ENCODE data around the gene SYTL3.
"Not testable (repeated sequence)": the region's sequence is repeated elsewhere in the genome, so short reads cannot be mapped to it uniquely, and the experiment has no call there.

Gene SYTL3

GRCh38 chr6:158660333-158660754 is 10.5 kb downstream of the SYTL3 start:
- peak; percentile 20 to 46 for DNase-seq
- TF ChIP-seq POLR2A (IDR thresholded peaks at IDR 0.05; ENCODE audit: low read length) (no peak), GATA1 (IDR thresholded peaks at IDR 0.05; ENCODE audit: low read depth, low read length) (no peak)

- TF ChIP-seq GATA1 (IDR thresholded peaks at IDR 0.05; ENCODE audit: low read depth, low read length) (no peak), POLR2A (IDR thresholded peaks at IDR 0.05; ENCODE audit: low read length) (no peak)
- DNase-seq = no peak
These were observed 11.4 kb downstream of the SYTL3 start for GRCh38 chr6:158661156-158661685.

GRCh38 chr6:158662607-158662953 is 12.7 kb downstream of the SYTL3 start:
- DNase-seq = no peak
- TF ChIP-seq GATA1 (IDR thresholded peaks at IDR 0.05; ENCODE audit: low read depth, low read length) (no peak), POLR2A (IDR thresholded peaks at IDR 0.05; ENCODE audit: low read length) (no peak)

GRCh38 chr6:158662954-158663624 is 13.2 kb downstream of the SYTL3 start:
- no peak for DNase-seq
- TF ChIP-seq POLR2A (IDR thresholded peaks at IDR 0.05; ENCODE audit: low read length) = no peak
- no peak for TF ChIP-seq GATA1 (IDR thresholded peaks at IDR 0.05; ENCODE audit: low read depth, low read length)

GRCh38 chr6:158663625-158664165 is 13.8 kb downstream of the SYTL3 start:
- no peak for DNase-seq
- TF ChIP-seq GATA1 (IDR thresholded peaks at IDR 0.05; ENCODE audit: low read depth, low read length) (no peak), POLR2A (IDR thresholded peaks at IDR 0.05; ENCODE audit: low read length) (no peak)

- no peak for DNase-seq
- TF ChIP-seq POLR2A (IDR thresholded peaks at IDR 0.05; ENCODE audit: low read length) (no peak), GATA1 (IDR thresholded peaks at IDR 0.05; ENCODE audit: low read depth, low read length) (no peak)
These were observed 15.5 kb downstream of the SYTL3 start for GRCh38 chr6:158665332-158665731.

GRCh38 chr6:158666628-158667359 is 16.9 kb downstream of the SYTL3 start:
- TF ChIP-seq GATA1 (IDR thresholded peaks at IDR 0.05; ENCODE audit: low read depth, low read length) (no peak), POLR2A (IDR thresholded peaks at IDR 0.05; ENCODE audit: low read length) (no peak)
- DNase-seq = no peak

GRCh38 chr6:158667360-158667981 is 17.6 kb downstream of the SYTL3 start:
- TF ChIP-seq GATA1 (IDR thresholded peaks at IDR 0.05; ENCODE audit: low read depth, low read length) (no peak), POLR2A (IDR thresholded peaks at IDR 0.05; ENCODE audit: low read length) (no peak)
- DNase-seq = no peak

GRCh38 chr6:158668707-158669103 is 18.9 kb downstream of the SYTL3 start:
- no peak for DNase-seq
- no peak for TF ChIP-seq GATA1 (IDR thresholded peaks at IDR 0.05; ENCODE audit: low read depth, low read length)
- no peak for TF ChIP-seq POLR2A (IDR thresholded peaks at IDR 0.05; ENCODE audit: low read length)

GRCh38 chr6:158669145-158670035 is 19.5 kb downstream of the SYTL3 start:
- DNase-seq = no peak
- no peak for TF ChIP-seq GATA1 (IDR thresholded peaks at IDR 0.05; ENCODE audit: low read depth, low read length)
- TF ChIP-seq POLR2A (IDR thresholded peaks at IDR 0.05; ENCODE audit: low read length) = no peak

GRCh38 chr6:158672119-158672518 is 22.3 kb downstream of the SYTL3 start:
- not testable (repeated sequence) for DNase-seq

GRCh38 chr6:158672726-158673125 is 22.9 kb downstream of the SYTL3 start:
- TF ChIP-seq GATA1 (IDR thresholded peaks at IDR 0.05; ENCODE audit: low read depth, low read length) (no peak), POLR2A (IDR thresholded peaks at IDR 0.05; ENCODE audit: low read length) (no peak)
- DNase-seq = no peak

- no peak for TF ChIP-seq POLR2A (IDR thresholded peaks at IDR 0.05; ENCODE audit: low read length)
- no peak for TF ChIP-seq GATA1 (IDR thresholded peaks at IDR 0.05; ENCODE audit: low read depth, low read length)
- no peak for DNase-seq
These were observed 24.7 kb downstream of the SYTL3 start for GRCh38 chr6:158674342-158675131.

GRCh38 chr6:158677094-158677493 is 27.2 kb downstream of the SYTL3 start:
- DNase-seq = not testable (repeated sequence)
